ENCODE results near the gene EHD2. TPM values are rescaled to one million over a fixed set of nuclear protein-coding genes. Genes with fewer than 3 reads are reported as not detected.
"Not testable (repeated sequence)": the region's sequence is repeated elsewhere in the genome, so short reads cannot be mapped to it uniquely, and the experiment has no call there.

EHD2 gene
- total and polyA plus RNA-seq, 7 experiments from 2014 or later, result 0.15 to 0.37 (median 0.19) TPM; not detected in 4

- intact Hi-C loops (cut with micrococcal nuclease), result loop anchor here in 1 of 2 donors (5.0 kb wide), 1 partner anchor 44 kb away; no protein-coding TSS in a partner anchor
- no peaks in the 10 kb centered on the region for H3K9me3 ChIP-seq (ENCODE audit: control insufficient read depth in 2 of 3, low read length in 3 of 3)
- H3K36me3 ChIP-seq (ENCODE audit: control insufficient read depth in 2 of 3, insufficient read depth in 3 of 3, low read length in 3 of 3), result peaks cover 0 to 3% (median 0%) of the 10 kb centered on the region in 3 experiments
- H3K27me3 Mint-ChIP-seq, result peaks cover 0 to 5% (median 0%) of the 10 kb centered on the region in 5 donors
- no peak overlapping the region for H3K27ac ChIP-seq (ENCODE audit: low read depth, low read length)
- peaks cover 7 to 16% of the 10 kb centered on the region in 2 donors for H3K4me1 ChIP-seq (ENCODE audit: control insufficient read depth in 2 of 2, insufficient read depth in 2 of 2, low read length in 2 of 2)
- peaks cover 0 to 5% (median 0%) of the 10 kb centered on the region in 11 donors for H3K9me3 Mint-ChIP-seq
- H3K27ac Mint-ChIP-seq, result peak overlapping the region in 1 of 9 donors; percentile 24
- H3K4me3 Mint-ChIP-seq, result no peak overlapping the region
- no peak for ATAC-seq
- H3K36me3 Mint-ChIP-seq, result peaks cover 0 to 4% (median 0%) of the 10 kb centered on the region in 5 donors
- no peak overlapping the region for H3K4me3 ChIP-seq (ENCODE audit: low read length)
- POLR2A ChIA-PET, result interaction anchor here (0.6 kb wide), 1 partner anchor 1238 kb away, joined by 3 read pairs; no protein-coding TSS in a partner anchor
- no peak for DNase-seq
- CTCF ChIA-PET, result interaction anchor here (0.6 to 1.7 kb wide), 2 partner anchors 38 to 305 kb away, joined by 4 to 7 read pairs; no protein-coding TSS in a partner anchor
- H3K27me3 ChIP-seq (ENCODE audit: control insufficient read depth in 2 of 2, insufficient read depth in 2 of 2, low read length in 2 of 2), result no peaks in the 10 kb centered on the region
- H3K4me1 Mint-ChIP-seq, result peaks cover 0 to 27% (median 14%) of the 10 kb centered on the region in 7 donors
These were observed 27.8 kb downstream of the EHD2 start for GRCh38 chr19:47740866-47741519.

GRCh38 chr19:47741544-47742140 lies 28.4 kb downstream of the EHD2 start:
- H3K9me3 ChIP-seq (ENCODE audit: control insufficient read depth in 2 of 3, low read length in 3 of 3), result no peaks in the 10 kb centered on the region
- ChIA-PET POLR2A (interaction anchor here (0.6 kb wide), 1 partner anchor 1238 kb away, joined by 3 read pairs; no protein-coding TSS in a partner anchor), CTCF (no interaction called here)
- H3K9me3 Mint-ChIP-seq, result peaks cover 0 to 5% (median 0%) of the 10 kb centered on the region in 11 donors
- H3K27me3 Mint-ChIP-seq, result peaks cover 0 to 3% (median 0%) of the 10 kb centered on the region in 5 donors
- peaks cover 0 to 5% (median 0%) of the 10 kb centered on the region in 3 experiments for H3K36me3 ChIP-seq (ENCODE audit: control insufficient read depth in 2 of 3, insufficient read depth in 3 of 3, low read length in 3 of 3)
- H3K36me3 Mint-ChIP-seq, result peaks cover 0 to 4% (median 0%) of the 10 kb centered on the region in 5 donors
- peaks cover 0 to 30% (median 15%) of the 10 kb centered on the region in 7 donors for H3K4me1 Mint-ChIP-seq
- H3K4me3 Mint-ChIP-seq, result peak overlapping the region in 8 of 10 donors; percentile 4 to 86 (median 54)
- no peak overlapping the region for H3K27ac ChIP-seq (ENCODE audit: low read depth, low read length)
- H3K4me3 ChIP-seq (ENCODE audit: low read length), result no peak overlapping the region
- ATAC-seq (no peak), DNase-seq (no peak)
- H3K4me1 ChIP-seq (ENCODE audit: control insufficient read depth in 2 of 2, insufficient read depth in 2 of 2, low read length in 2 of 2), result peaks cover 8 to 20% of the 10 kb centered on the region in 2 donors
- intact Hi-C loops (cut with micrococcal nuclease), result loop anchor here in 1 of 2 donors (5.0 kb wide), 1 partner anchor 44 kb away; no protein-coding TSS in a partner anchor
- H3K27me3 ChIP-seq (ENCODE audit: control insufficient read depth in 2 of 2, insufficient read depth in 2 of 2, low read length in 2 of 2), result no peaks in the 10 kb centered on the region
- peak overlapping the region in 2 of 9 donors; percentile 24 to 71 for H3K27ac Mint-ChIP-seq

GRCh38 chr19:47742634-47743033 lies 29.4 kb downstream of the EHD2 start:
- peaks cover 11 to 28% of the 10 kb centered on the region in 2 donors for H3K4me1 ChIP-seq (ENCODE audit: control insufficient read depth in 2 of 2, insufficient read depth in 2 of 2, low read length in 2 of 2)
- H3K36me3 ChIP-seq (ENCODE audit: control insufficient read depth in 2 of 3, insufficient read depth in 3 of 3, low read length in 3 of 3), result peaks cover 0 to 12% (median 0%) of the 10 kb centered on the region in 3 experiments
- peak overlapping the region in 3 of 9 donors; percentile 14 to 71 (median 14) for H3K27ac Mint-ChIP-seq
- ATAC-seq (no peak), DNase-seq (no peak)
- H3K9me3 Mint-ChIP-seq, result peaks cover 0 to 5% (median 0%) of the 10 kb centered on the region in 11 donors
- H3K4me1 Mint-ChIP-seq, result peaks cover 0 to 37% (median 22%) of the 10 kb centered on the region in 7 donors
- no peaks in the 10 kb centered on the region for H3K9me3 ChIP-seq (ENCODE audit: control insufficient read depth in 2 of 3, low read length in 3 of 3)
- H3K27me3 ChIP-seq (ENCODE audit: control insufficient read depth in 2 of 2, insufficient read depth in 2 of 2, low read length in 2 of 2), result no peaks in the 10 kb centered on the region
- H3K36me3 Mint-ChIP-seq, result peaks cover 0 to 7% (median 0%) of the 10 kb centered on the region in 5 donors
- H3K27me3 Mint-ChIP-seq, result peaks cover 0 to 3% (median 0%) of the 10 kb centered on the region in 5 donors
- intact Hi-C loops (cut with micrococcal nuclease), result loop anchor here (1.0 to 5.0 kb wide), 5 partner anchors 29 to 446 kb away; partner anchors contain the start of gene EHD2 (in 2 of the 2)
- POLR2A ChIA-PET, result interaction anchor here (0.8 kb wide), 1 partner anchor 32 kb away, joined by 4 read pairs; no protein-coding TSS in a partner anchor
- CTCF ChIA-PET, result interaction anchor here (1.0 to 2.8 kb wide), 2 partner anchors 29 to 43 kb away, joined by 3 to 23 read pairs; partner anchors contain the start of gene EHD2
- H3K4me3 Mint-ChIP-seq, result peak overlapping the region in 9 of 10 donors; percentile 10 to 95 (median 77)
- H3K4me3 ChIP-seq (ENCODE audit: low read length), result no peak overlapping the region
- no peak overlapping the region for H3K27ac ChIP-seq (ENCODE audit: low read depth, low read length)

GRCh38 chr19:47745010-47745901 lies 32.0 kb downstream of the EHD2 start, which contains the start of gene NOP53:
TSS of gene NOP53 (plus strand) at chr19:47745546. CDS start at chr19:47745560, 14 bp downstream.
- peaks cover 0 to 15% (median 10%) of the 10 kb centered on the region in 5 donors for H3K36me3 Mint-ChIP-seq
- POLR2A ChIA-PET, result interaction anchor here (0.6 to 1.9 kb wide), 12 partner anchors 11 to 454 kb away, joined by 3 to 8 read pairs (median 4); partner anchors contain the start of genes DHX34, KPTN and SELENOW
- DNase-seq (peak; percentile 95 to 99 (median 97)), ATAC-seq (peak; percentile 86)
- H3K4me1 Mint-ChIP-seq, result peaks cover 18 to 58% (median 40%) of the 10 kb centered on the region in 7 donors
- peaks cover 0 to 3% (median 0%) of the 10 kb centered on the region in 5 donors for H3K27me3 Mint-ChIP-seq
- CTCF ChIA-PET, result interaction anchor here (1.0 to 2.8 kb wide), 4 partner anchors 9 to 311 kb away, joined by 3 to 23 read pairs (median 4); partner anchors contain the start of gene EHD2
- Histone ChIP-seq H3K9me3 (ENCODE audit: control insufficient read depth in 2 of 3, low read length in 3 of 3) (no peaks in the 10 kb centered on the region), H3K36me3 (ENCODE audit: control insufficient read depth in 2 of 3, insufficient read depth in 3 of 3, low read length in 3 of 3) (peaks cover 0 to 34% (median 13%) of the 10 kb centered on the region in 3 experiments), H3K4me3 (ENCODE audit: low read length) (peak within 1 kb of the TSS; percentile 62), H3K4me1 (ENCODE audit: control insufficient read depth in 2 of 2, insufficient read depth in 2 of 2, low read length in 2 of 2) (peaks cover 11 to 50% of the 10 kb centered on the region in 2 donors), H3K27ac (ENCODE audit: low read depth, low read length) (peak within 1 kb of the TSS; percentile 100), H3K27me3 (ENCODE audit: control insufficient read depth in 2 of 2, insufficient read depth in 2 of 2, low read length in 2 of 2) (no peaks in the 10 kb centered on the region)
- peaks cover 0 to 5% (median 0%) of the 10 kb centered on the region in 11 donors for H3K9me3 Mint-ChIP-seq
- peak within 1 kb of the TSS; percentile 93 to 100 (median 99) for H3K4me3 Mint-ChIP-seq
- intact Hi-C loops (cut with micrococcal nuclease), result loop anchor here (1.0 to 2.0 kb wide), 9 partner anchors 33 to 894 kb away; partner anchors contain the start of genes NAPA (in 2 of the 2), SELENOW (in 2 of the 2), AP2S1 (in 1 of the 2) and DHX34 (in 1 of the 2)
- H3K27ac Mint-ChIP-seq, result peak within 1 kb of the TSS; percentile 97 to 100 (median 100)

- ChIA-PET CTCF (interaction anchor here (0.7 kb wide), 1 partner anchor 320 kb away, joined by 3 read pairs; no protein-coding TSS in a partner anchor), POLR2A (interaction anchor here (0.5 to 1.9 kb wide), 11 partner anchors 10 to 734 kb away, joined by 3 to 8 read pairs (median 4); partner anchors contain the start of genes DHX34, KPTN and SELENOW)
- Mint-ChIP-seq H3K36me3 (peaks cover 0 to 17% (median 10%) of the 10 kb centered on the region in 5 donors), H3K4me3 (peak overlapping the region; percentile 93 to 100 (median 99)), H3K4me1 (peaks cover 18 to 62% (median 44%) of the 10 kb centered on the region in 7 donors), H3K27ac (peak overlapping the region; percentile 97 to 100 (median 100))
- DNase-seq; H3K27me3 ChIP-seq (ENCODE audit: control insufficient read depth in 2 of 2, insufficient read depth in 2 of 2, low read length in 2 of 2); H3K27me3 Mint-ChIP-seq; H3K9me3 ChIP-seq (ENCODE audit: control insufficient read depth in 2 of 3, low read length in 3 of 3); ATAC-seq; intact Hi-C loops (cut with micrococcal nuclease); H3K9me3 Mint-ChIP-seq: not testable (repeated sequence)
- Histone ChIP-seq H3K27ac (ENCODE audit: low read depth, low read length) (peak overlapping the region; percentile 100), H3K4me3 (ENCODE audit: low read length) (peak overlapping the region; percentile 62), H3K4me1 (ENCODE audit: control insufficient read depth in 2 of 2, insufficient read depth in 2 of 2, low read length in 2 of 2) (peaks cover 11 to 50% of the 10 kb centered on the region in 2 donors), H3K36me3 (ENCODE audit: control insufficient read depth in 2 of 3, insufficient read depth in 3 of 3, low read length in 3 of 3) (peaks cover 2 to 42% (median 15%) of the 10 kb centered on the region in 3 experiments)
These were observed 32.9 kb downstream of the EHD2 start for GRCh38 chr19:47746129-47746528.

All from naive thymus-derived CD4-positive, alpha-beta T cell (primary cell).